GM21717 (cell line): ENCODE results near the gene ACHE.

Source experiments
- ATAC-seq: cut with Tn5 transposase; IDR thresholded peaks from one replicate; pipeline ENCODE4 v1.9.1; 2021; ENCODE audit warnings: mild to moderate bottlenecking, moderate library complexity; ENCODE audit not compliant: unreplicated experiment

The ACHE gene

DNA sequence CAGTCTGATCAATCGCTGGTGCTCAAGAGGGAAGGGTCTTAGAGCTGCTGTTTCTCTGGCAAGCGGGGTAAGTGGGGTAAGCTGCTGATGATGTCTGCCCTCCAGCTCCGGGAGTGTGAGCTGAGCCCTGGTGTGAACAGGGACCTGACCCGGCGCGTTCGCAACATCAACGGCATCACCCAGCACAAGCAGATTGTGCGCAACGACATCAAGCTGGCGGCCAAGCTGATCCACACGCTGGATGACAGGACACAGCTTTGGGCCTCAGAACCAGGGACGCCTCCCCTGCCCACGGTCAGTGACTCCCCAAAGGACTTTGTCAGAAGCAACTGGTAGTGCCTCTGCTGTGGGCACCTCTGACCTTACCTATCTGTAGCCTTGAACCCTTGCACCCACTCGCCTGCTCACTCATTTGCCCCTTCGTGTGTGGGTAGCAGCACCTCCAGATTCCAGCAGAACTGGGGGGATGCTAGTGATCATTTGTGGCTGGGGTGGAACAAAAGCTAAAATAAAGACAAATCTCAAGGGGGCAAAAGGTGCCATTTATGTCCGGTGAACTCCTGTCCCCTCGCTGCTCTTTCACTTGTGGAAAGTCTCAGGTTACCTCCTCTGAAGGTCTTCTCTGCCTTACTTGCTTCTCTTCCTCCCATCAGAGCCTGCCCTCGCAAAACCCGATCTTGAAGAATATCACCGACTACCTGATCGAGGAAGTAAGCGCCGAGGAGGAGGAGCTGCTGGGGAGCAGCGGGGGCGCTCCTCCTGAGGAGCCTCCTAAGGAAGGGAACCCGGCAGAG lies 9.3 kb downstream of the ACHE start:
- no peak for ATAC-seq

DNA sequence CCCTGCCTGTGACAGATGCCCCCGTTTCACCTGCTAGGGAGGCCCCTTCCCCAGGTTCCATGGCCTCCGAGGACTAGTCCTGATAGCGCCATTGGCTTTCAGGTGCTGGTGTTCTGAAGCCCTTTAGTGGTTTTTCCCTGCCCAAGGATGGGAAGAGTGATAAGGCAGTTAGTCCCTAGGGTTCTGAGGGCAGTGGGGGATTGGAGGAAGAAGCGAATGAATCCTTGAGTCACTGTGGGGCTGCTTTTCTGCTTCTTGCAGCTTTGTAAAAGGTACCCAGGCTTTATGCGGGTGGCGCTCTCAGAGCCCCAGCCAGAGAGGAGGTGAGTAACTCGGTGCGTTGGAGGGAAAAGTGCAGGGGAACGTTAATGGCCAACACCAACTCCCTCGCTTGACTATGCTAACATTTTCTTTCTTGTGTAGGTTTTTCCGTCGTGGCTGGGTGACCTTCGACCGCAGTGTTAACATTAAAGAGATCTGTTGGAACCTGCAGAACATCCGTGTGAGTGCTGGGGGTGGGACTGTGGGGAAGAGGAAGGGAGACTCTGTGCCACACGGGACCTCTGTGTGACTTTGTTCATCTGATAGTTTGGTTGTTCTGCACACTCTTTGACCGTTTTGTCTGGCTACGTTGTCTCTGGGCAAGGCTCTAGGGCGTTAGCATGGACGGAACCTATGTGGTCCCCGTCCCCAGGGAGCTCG lies 10.1 kb downstream of the ACHE start:
- no peak for ATAC-seq

DNA sequence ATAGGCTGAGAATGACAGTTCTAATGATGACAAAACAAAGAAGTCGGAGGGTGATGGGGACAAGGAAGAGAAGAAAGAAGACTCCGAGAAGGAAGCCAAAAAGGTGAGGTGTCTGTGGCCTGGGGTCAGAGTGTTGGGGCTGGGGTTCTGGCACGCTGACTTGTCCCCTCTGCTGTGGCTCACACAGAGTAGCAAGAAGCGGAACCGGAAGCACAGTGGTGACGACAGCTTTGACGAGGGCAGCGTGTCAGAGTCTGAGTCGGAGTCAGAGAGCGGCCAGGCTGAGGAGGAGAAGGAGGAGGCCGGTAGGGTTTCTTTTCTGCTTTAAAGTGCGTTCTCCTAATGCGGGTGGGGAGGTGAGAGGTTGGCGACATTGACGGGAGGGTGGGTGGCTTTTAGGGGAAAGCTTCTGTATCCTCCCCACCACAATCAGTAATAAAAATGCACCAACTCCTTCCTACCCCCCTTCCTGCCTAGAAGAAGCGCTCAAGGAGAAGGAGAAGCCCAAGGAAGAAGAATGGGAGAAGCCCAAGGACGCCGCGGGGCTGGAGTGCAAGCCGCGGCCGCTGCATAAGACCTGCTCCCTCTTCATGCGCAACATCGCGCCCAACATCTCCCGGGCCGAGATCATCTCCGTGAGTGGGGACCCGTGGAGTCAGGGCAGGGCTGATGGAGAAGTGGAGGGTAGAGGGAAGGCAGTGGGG lies 10.8 kb downstream of the ACHE start:
- no peak for ATAC-seq

DNA sequence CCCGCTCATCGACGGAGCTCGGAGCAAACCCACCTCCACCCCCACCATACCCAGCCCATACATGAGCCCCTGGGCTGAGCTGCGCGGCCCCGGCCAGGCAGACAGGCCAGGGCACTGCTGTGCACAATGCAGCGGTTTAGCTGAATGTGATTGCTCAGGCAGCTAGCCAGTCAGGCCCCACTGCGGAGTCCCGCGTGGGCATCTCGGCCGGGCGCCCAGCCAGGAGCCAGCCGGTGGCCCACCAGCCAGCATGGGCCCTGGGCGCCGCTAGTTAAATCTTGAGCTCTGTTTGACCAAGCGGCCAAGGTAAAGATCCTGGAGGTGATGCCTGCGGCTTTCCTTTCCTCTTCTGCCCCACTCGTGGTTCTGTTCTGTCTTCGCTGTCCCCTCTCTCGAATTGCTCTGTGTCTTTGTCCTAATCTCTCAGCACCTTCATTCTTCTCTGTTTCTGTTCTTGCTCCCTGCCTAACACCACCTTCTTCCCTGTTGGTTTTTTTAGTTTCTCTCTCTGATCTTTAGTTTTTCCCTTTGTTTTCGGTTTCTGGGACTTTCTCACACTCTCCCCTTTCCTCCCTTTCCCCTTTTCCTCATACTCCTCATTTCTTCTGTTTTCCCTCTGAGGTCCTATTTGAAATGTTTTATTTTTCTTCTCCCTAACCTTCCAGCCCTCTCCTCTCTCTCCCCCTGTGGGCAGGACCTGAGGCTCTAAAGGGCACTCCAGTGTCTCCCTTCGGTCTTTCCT lies 12.7 kb downstream of the ACHE start:
- ATAC-seq: no peak

DNA sequence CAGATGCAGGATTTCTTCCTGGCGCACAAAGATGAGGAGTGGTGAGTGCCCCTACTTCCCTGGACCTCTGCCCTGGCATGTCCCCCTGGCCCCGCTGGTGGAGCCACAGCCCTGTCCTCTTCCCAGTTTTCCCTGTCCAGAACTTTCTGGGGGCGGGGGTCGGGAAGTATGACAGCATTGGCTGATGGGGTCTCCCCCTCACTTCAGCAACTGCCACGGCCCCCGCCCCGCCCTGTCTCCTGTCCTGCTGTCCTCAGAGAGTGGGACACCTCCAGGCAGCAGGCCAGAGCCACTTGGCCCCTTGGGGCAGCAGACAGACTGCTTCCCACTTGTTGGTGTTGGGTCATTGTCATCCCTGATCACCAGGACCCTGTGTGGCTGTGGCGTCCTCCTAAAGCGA lies 13.5 kb downstream of the ACHE start:
- no peak for ATAC-seq

DNA sequence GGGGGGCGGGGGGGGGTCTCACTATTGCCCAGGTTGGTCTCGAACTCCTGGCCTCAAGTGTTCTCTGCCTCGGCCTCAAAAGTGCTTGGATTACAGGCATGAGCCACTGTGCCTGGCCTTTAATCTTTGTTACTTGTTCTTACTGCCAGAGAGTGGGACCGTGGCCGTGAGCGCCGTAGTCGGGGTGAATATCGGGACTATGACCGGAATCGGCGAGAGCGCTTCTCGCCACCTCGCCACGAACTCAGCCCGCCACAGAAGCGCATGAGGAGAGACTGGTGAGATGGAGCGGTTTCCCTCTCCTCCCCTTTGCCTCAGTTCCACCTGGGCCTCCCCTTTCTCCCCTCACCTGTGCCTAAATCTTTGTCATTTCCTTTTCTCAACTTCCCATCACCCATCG lies 14.6 kb downstream of the ACHE start:
- no peak for ATAC-seq

DNA sequence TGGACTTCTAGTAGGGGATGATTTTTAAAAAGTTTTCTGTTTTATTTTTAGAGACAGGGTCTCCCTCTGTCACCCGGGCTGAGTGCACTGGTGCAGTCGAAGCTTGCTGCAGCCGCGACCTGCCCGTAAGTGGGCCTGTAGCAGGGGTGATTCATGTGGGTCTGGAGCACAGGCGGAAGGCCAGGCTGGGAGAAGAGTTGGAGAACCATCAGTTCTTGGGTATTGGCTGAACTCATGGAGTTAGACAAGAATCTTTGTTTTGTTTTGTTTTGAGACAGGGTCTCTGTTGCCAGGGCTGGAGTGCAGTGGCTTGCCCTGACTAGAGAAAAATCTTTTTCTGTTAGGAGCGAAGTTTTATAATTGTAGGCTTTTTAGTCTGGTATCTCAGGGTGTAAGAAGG lies 15.0 kb downstream of the ACHE start:
- no peak for ATAC-seq

DNA sequence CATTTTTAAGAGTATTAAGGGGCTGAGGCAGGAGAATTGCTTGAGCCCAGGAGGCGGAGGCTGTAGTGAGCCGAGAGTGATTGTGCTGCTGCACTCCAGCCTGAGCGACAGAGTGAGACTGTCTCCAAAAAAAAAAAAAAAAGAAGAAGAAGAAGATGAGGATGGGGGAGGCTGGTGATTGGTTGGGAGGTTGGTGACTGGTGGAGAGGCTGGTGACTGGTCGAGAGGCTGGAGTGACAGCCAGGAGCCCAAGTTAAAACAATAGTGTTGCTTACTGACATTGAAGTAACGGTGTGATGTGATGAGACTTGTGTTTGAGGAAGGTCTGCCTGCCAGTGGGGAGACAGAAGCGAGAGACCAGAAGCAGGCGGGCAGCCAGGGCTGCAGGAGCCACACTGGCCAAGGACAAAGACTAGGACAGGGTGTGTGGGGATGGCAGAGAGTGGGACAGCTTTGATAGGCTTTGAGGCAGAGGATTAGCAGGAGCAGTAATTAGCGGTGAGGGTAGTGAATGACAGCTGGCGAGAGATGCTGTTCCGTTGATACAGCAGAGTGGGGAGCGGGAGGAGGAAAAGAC lies 15.9 kb downstream of the ACHE start:
- ATAC-seq: no peak

DNA sequence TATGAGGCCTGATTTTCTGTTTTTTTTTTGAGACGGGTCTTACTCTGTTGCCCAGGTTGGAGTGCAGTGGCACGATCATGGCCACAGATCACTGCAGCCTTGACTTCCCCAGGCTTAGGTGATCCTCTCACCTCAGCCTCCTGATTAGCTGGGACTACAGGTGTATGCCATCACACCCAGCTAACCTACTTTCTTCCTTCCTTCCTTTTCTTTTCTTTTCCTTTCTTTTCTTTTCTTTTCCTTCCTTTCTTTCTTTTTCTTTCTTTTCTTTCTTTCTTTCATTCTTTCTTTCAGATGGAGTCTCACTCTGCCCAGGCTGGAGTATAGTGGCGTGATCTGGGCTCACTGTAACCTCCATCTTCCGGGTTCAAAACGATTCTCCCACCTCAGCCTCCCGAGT lies 17.0 kb downstream of the ACHE start:
- no peak for ATAC-seq

DNA sequence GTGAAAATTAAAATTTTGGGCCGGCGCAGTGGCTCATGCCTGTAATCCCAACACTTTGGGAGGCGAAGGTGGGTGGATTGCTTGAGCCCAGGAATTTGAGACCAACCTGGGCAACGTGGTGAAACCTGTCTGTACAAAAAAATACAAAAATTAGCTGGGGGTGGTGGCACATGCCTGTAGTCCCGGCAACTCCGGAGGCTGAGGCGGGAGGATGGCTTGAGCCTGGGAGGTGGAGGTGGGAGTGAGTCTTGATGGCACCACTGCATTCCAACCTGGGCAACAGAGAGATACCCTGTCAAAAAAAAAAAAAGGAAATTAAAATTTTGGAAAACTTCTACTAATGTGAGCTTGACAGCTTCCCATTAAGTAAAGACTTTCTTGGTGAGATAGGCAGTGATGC lies 17.7 kb downstream of the ACHE start:
- no peak for ATAC-seq

DNA sequence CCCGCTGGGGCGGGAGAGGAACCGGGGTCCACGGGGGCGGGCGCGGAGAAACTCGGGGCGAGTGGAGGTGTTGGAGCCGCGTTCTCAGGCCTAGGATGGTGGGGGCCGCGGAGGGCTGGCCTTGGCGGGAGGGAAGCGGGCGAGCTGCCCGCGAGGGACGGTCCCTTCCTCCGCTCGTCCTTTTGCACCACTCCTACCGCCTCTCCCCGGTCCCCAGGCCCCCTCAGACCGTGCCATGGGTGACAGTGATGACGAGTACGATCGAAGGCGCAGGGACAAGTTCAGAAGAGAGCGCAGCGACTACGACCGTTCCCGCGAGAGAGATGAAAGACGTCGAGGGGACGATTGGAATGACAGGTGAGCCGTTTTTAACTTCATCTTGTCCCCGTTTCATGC lies 20.3 kb downstream of the ACHE start:
- ATAC-seq: peak; percentile 22

DNA sequence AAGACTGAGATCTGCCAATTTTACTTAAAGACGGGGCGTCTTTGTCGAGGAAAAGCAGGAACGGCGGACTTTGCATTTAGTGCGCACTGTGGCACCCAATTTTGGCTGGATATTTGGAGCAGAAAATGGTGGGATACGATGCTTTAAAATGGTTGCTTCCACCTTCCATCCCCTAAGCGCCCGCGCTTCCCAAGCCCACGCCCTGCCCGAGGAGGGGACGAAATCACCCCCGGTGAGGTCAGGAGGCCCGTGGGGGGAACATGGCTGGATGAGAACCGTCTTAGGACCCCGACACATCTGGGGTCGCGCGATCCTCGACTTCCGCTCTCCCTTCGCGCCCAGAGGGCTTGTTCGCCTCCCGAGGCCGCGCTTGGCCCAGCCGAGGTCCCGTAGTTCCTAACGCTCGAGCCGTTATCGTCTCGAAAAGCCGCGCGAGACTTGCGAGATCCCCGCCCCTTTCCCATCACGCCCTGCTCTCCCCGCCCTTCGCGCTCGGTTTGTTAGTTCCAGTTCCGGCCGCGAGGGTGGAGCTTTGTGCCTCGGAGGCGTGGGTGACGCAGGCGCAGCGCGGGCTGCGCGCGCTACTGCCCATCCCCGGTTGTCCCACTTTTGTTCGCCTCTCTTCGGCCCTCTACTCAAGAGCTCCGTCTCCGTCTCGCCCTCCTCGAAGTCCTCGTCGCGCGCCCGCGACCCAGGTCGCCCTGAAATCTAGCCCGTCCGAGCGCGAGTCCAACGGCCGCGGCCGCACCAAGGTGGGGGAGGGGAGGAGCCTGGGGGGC lies 20.9 kb downstream of the ACHE start, which contains the start of gene SRRT:
TSS of gene SRRT (plus strand) at position 527 of the 779 bp plus-strand sequence. CDS start 488 bp downstream, outside the sequence.
- peak; percentile 74 for ATAC-seq

DNA sequence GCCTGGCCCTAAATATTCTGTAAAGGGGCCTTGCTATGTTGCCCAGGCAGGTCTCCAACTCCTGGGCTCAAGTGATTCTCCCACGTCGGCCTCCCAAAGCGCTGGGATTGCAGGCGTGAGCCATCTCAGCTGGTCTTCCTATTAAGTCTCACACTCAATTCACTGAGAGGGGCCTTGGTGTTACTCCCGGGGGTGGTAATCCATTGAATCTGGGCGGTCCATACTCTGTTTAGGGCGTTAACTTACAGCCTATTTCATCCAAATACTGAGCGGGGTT lies 21.4 kb downstream of the ACHE start:
- ATAC-seq: no peak

DNA sequence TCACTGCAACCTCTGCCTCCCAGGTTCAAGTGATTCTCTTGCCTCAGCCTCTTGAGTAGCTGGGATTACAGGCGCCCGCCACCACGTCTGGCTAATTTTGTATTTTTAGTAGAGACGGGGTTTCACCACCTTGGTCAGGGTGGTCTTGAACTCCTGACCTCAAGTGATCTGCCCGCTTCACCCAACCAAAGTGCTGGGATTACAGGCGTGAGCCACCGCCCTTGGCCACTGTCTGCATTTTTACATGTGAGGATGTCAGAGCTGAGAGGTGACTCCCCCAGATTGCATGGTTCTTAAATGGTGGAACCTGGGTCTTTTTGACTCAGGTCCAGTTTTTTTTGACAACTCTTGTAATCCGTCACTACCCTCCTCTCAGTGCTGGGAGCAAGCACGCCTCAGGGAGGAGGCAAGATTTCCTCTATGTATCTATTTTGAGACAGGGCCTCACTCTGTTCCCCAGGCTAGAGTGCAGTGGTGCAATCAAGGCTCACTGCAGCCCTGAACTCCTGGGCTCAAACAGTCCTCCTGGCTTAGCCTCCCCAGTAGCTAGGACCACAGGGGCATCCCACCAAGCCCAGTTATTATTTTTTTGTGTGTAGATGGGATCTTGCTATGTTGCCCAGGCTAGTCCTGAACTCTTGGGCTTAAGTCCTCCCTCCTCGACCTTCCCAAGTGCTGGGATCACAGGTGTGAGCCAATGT lies 21.9 kb downstream of the ACHE start:
- ATAC-seq: no peak

DNA sequence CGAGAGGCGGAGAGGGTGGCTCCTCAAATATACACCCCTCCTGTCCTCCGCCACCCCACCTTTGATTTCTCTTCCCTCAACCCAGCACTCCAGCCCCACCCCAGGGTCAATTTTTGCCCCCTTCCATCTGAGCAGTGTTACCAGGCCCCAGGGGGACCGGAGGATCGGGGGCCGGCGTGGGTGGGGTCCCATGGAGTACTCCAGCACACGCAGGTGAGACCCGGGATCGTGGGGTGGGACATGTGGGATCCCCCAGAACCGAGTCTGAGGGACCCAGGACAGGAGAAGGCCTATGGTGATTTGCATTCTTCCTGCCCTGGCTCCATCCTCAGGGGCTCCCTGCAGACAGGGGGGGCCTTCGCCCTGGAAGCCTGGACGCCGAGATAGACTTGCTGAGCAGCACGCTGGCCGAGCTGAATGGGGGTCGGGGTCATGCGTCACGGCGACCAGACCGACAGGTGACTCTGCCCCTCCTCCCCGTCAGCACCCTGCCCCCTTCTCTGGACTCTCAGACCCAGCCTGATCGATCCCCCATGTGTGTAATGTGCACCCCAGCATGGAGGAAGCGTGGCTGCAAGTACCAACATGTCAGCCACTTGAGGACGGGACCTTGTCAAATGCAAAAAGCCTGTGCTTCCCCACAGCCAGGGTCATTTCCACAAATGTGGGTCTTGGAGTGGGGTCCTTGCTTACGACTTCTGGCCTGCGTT lies 27.8 kb downstream of the ACHE start:
- no peak for ATAC-seq

DNA sequence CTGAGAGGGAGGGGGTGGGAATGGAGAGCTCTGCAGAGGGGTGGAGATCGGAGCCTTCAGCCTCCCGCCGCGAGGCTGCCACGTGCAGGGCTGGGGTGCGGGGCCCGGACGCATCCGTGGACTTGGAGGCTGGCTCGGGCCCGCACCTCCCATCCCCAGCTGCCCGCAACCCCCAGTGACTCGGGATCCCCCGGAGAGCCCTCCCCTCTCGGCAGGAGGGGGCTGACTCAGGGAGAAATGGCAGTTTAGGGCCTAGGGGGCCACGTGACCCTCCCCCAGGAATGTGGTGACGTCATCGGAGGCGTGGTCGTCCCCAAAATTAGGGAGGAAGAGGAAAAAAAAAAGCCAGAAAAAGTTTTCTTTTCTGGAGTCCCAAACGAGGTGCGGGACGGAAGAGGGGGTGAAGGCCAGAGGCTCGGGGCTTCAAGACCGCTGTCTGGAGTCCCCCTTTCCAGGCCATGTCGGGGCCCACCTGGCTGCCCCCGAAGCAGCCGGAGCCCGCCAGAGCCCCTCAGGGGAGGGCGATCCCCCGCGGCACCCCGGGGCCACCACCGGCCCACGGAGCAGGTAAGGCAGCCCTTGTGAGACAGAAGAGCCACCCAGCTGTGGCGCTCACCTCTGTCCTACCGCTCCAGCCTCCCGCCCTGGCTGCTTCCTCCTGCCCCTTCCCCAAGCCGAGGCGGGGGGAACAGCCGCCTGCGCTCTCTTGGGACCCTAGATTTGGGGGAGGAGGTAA lies 28.5 kb downstream of the ACHE start, which contains the start of gene TRIP6:
TSS of gene TRIP6 (plus strand) at position 348 of the 736 bp plus-strand sequence. CDS start at position 459, 111 bp downstream.
- ATAC-seq: no peak

DNA sequence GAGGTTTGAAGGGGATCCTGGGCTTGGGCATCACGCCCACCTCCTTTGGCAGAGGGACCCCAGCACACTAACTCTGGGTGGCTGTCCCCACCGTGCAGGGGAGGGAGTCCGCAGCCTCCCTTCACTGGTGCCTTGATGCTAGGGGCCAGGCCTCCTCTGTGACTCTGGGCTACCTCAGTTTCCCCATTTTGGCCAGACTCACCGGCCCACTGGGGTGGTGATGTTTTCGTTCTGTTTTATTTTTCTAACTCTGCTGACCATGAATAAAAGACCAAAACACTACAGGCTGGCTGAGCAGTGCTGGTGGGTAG lies 29.0 kb downstream of the ACHE start:
- no peak for ATAC-seq

DNA sequence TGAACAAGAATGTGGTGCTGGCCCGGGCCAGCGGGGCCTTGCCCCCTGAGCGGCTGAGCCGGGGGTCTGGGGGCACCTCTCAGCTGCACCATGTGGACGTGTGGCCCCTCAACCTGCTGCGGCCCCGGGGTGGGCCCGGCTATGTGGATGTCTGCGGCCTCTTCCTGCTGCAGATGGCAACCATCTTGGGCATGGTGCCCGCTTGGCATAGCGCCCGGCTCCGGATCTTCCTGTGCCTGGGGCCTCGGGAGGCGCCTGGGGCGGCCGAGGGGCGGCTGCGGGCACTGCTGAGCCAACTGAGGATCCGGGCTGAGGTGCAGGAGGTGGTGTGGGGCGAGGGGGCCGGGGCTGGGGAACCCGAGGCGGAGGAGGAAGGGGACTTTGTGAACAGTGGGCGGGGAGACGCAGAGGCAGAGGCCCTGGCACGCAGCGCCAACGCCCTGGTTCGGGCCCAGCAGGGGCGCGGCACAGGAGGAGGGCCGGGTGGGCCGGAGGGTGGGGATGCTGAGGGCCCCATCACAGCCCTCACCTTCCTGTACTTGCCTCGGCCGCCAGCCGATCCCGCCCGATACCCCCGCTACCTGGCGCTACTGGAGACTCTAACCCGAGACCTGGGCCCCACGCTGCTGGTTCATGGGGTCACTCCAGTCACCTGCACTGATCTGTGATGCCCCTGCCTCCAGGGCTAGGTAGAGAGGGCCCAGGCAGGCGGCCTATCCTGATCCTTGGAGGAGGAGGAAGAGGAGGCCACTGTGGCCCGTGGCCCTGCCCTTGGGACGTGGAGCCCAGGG lies 29.6 kb downstream of the ACHE start:
- ATAC-seq: no peak
